ENCODE results near the gene ULBP2.

GRCh38 chr6:149988550-149989346 lies 46.9 kb downstream of the ULBP2 start:
- no peak for TF ChIP-seq CTCF (conservative IDR thresholded peaks at IDR 0.05)
- TF ChIP-seq EZH2 (IDR thresholded peaks at IDR 0.05; ENCODE audit: low read depth) = no peak

Data from PC-9 (cell line).